ENCODE measurements around the gene CCNT2. TPM values are rescaled to one million over a fixed set of nuclear protein-coding genes. Genes with fewer than 3 reads are reported as not detected.

Gene CCNT2
- total RNA-seq, 1 donor from 2014 or later = 29.2 TPM

- no peak for TF ChIP-seq CTCF (IDR thresholded peaks at IDR 0.05)
- DNase-seq (ENCODE audit: low spot score) = no peak
- H3K27me3 Mint-ChIP-seq (ENCODE audit: low read depth) = no peaks in the 10 kb centered on the region
- H3K9me3 Mint-ChIP-seq (ENCODE audit: low read depth) = no peaks in the 10 kb centered on the region
- peaks cover 40% of the 10 kb centered on the region for H3K4me1 Mint-ChIP-seq (ENCODE audit: low read depth)
- H3K4me3 Mint-ChIP-seq (ENCODE audit: unreplicated experiment) = no peak overlapping the region
- peak overlapping the region; percentile 29 for H3K27ac Mint-ChIP-seq (ENCODE audit: unreplicated experiment)
- peaks cover 2% of the 10 kb centered on the region for H3K36me3 Mint-ChIP-seq (ENCODE audit: low read depth)
These were observed 15.5 kb downstream of the CCNT2 start for GRCh38 chr2:134934150-134934549.

GRCh38 chr2:134934641-134935040 is 16.0 kb downstream of the CCNT2 start:
- DNase-seq (ENCODE audit: low spot score) = no peak
- peak overlapping the region; percentile 4 for H3K27ac Mint-ChIP-seq (ENCODE audit: unreplicated experiment)
- H3K4me3 Mint-ChIP-seq (ENCODE audit: unreplicated experiment) = no peak overlapping the region
- no peaks in the 10 kb centered on the region for H3K27me3 Mint-ChIP-seq (ENCODE audit: low read depth)
- peaks cover 3% of the 10 kb centered on the region for H3K36me3 Mint-ChIP-seq (ENCODE audit: low read depth)
- TF ChIP-seq CTCF (IDR thresholded peaks at IDR 0.05) = no peak
- H3K4me1 Mint-ChIP-seq (ENCODE audit: low read depth) = peaks cover 40% of the 10 kb centered on the region
- no peaks in the 10 kb centered on the region for H3K9me3 Mint-ChIP-seq (ENCODE audit: low read depth)

- H3K27me3 Mint-ChIP-seq (ENCODE audit: low read depth) = no peaks in the 10 kb centered on the region
- no peak overlapping the region for H3K4me3 Mint-ChIP-seq (ENCODE audit: unreplicated experiment)
- DNase-seq (ENCODE audit: low spot score) = no peak
- no peak for TF ChIP-seq CTCF (IDR thresholded peaks at IDR 0.05)
- peaks cover 9% of the 10 kb centered on the region for H3K36me3 Mint-ChIP-seq (ENCODE audit: low read depth)
- H3K4me1 Mint-ChIP-seq (ENCODE audit: low read depth) = peaks cover 36% of the 10 kb centered on the region
- no peaks in the 10 kb centered on the region for H3K9me3 Mint-ChIP-seq (ENCODE audit: low read depth)
- H3K27ac Mint-ChIP-seq (ENCODE audit: unreplicated experiment) = peak overlapping the region; percentile 17
These were observed 18.1 kb downstream of the CCNT2 start for GRCh38 chr2:134936691-134937090.

GRCh38 chr2:134943540-134943939 is 24.9 kb downstream of the CCNT2 start:
- Mint-ChIP-seq H3K9me3 (ENCODE audit: low read depth) (no peaks in the 10 kb centered on the region), H3K4me3 (ENCODE audit: unreplicated experiment) (no peak overlapping the region), H3K27me3 (ENCODE audit: low read depth) (no peaks in the 10 kb centered on the region), H3K36me3 (ENCODE audit: low read depth) (peaks cover 16% of the 10 kb centered on the region), H3K27ac (ENCODE audit: unreplicated experiment) (no peak overlapping the region), H3K4me1 (ENCODE audit: low read depth) (no peaks in the 10 kb centered on the region)
- no peak for DNase-seq (ENCODE audit: low spot score)
- no peak for TF ChIP-seq CTCF (IDR thresholded peaks at IDR 0.05)

GRCh38 chr2:134944975-134945374 is 26.4 kb downstream of the CCNT2 start:
- Mint-ChIP-seq H3K27me3 (ENCODE audit: low read depth) (no peaks in the 10 kb centered on the region), H3K4me1 (ENCODE audit: low read depth) (no peaks in the 10 kb centered on the region), H3K27ac (ENCODE audit: unreplicated experiment) (no peak overlapping the region), H3K36me3 (ENCODE audit: low read depth) (peaks cover 14% of the 10 kb centered on the region), H3K9me3 (ENCODE audit: low read depth) (no peaks in the 10 kb centered on the region), H3K4me3 (ENCODE audit: unreplicated experiment) (no peak overlapping the region)
- no peak for TF ChIP-seq CTCF (IDR thresholded peaks at IDR 0.05)
- no peak for DNase-seq (ENCODE audit: low spot score)
